Measurements from ENCODE around the gene FKTN. TPM values are rescaled to one million over a fixed set of nuclear protein-coding genes. Genes with fewer than 3 reads are reported as not detected.

The FKTN gene
- total RNA-seq, 1 donor: 40.7 TPM

- TF ChIP-seq CTCF (IDR thresholded peaks at IDR 0.05; ENCODE audit: insufficient read depth, low read length): no peak
- no peak overlapping the region for H3K4me3 ChIP-seq (ENCODE audit: low read depth, low read length)
- no peak for DNase-seq (ENCODE audit: low read depth)
Measured at GRCh38 chr9:105651806-105652205, 93.9 kb downstream of the FKTN start.

- TF ChIP-seq CTCF (IDR thresholded peaks at IDR 0.05; ENCODE audit: insufficient read depth, low read length): no peak
- DNase-seq (ENCODE audit: low read depth): no peak
- peak overlapping the region; percentile 58 for H3K4me3 ChIP-seq (ENCODE audit: low read depth, low read length)
Measured at GRCh38 chr9:105656131-105656921, 98.4 kb downstream of the FKTN start.

GRCh38 chr9:105658351-105658750 is 100.4 kb downstream of the FKTN start:
- TF ChIP-seq CTCF (IDR thresholded peaks at IDR 0.05; ENCODE audit: insufficient read depth, low read length): no peak
- DNase-seq (ENCODE audit: low read depth): no peak
- H3K4me3 ChIP-seq (ENCODE audit: low read depth, low read length): no peak overlapping the region

- no peak overlapping the region for H3K4me3 ChIP-seq (ENCODE audit: low read depth, low read length)
- no peak for TF ChIP-seq CTCF (IDR thresholded peaks at IDR 0.05; ENCODE audit: insufficient read depth, low read length)
- no peak for DNase-seq (ENCODE audit: low read depth)
Measured at GRCh38 chr9:105661011-105661410, 103.1 kb downstream of the FKTN start.

- no peak for TF ChIP-seq CTCF (IDR thresholded peaks at IDR 0.05; ENCODE audit: insufficient read depth, low read length)
- no peak within 1 kb of the TSS for H3K4me3 ChIP-seq (ENCODE audit: low read depth, low read length)
- no peak for DNase-seq (ENCODE audit: low read depth)
Measured at GRCh38 chr9:105662184-105663104, 104.5 kb downstream of the FKTN start, which contains the start of gene TAL2. TSS of gene TAL2 (plus strand) at chr9:105662457. CDS start at chr9:105662497, 40 bp downstream.

GRCh38 chr9:105663914-105664313 is 106.0 kb downstream of the FKTN start:
- TF ChIP-seq CTCF (IDR thresholded peaks at IDR 0.05; ENCODE audit: insufficient read depth, low read length): no peak
- no peak overlapping the region for H3K4me3 ChIP-seq (ENCODE audit: low read depth, low read length)
- DNase-seq (ENCODE audit: low read depth): no peak

All from fibroblast of the aortic adventitia (primary cell).